ENCODE results near the gene KRTAP2-2.

The KRTAP2-2 gene

GRCh38 chr17:41020336-41020735 is 34.7 kb downstream of the KRTAP2-2 start:
- no peak for DNase-seq

- no peak for DNase-seq
Measured at GRCh38 chr17:41019415-41019814, 35.6 kb downstream of the KRTAP2-2 start.

GRCh38 chr17:41018541-41018940 is 36.5 kb downstream of the KRTAP2-2 start:
- no peak for DNase-seq

- DNase-seq: no peak
Measured at GRCh38 chr17:41016578-41017215, 38.3 kb downstream of the KRTAP2-2 start.

- DNase-seq: no peak
Measured at GRCh38 chr17:41015454-41015853, 39.6 kb downstream of the KRTAP2-2 start.

- DNase-seq: no peak
Measured at GRCh38 chr17:41013606-41014005, 41.4 kb downstream of the KRTAP2-2 start.

GRCh38 chr17:41013181-41013580 is 41.8 kb downstream of the KRTAP2-2 start:
- DNase-seq: no peak

GRCh38 chr17:41012326-41013120 is 42.5 kb downstream of the KRTAP2-2 start:
- DNase-seq: no peak

- DNase-seq: no peak
Measured at GRCh38 chr17:41010441-41010840, 44.6 kb downstream of the KRTAP2-2 start.

- no peak for DNase-seq
Measured at GRCh38 chr17:41009936-41010335, 45.1 kb downstream of the KRTAP2-2 start.

GRCh38 chr17:41009301-41009760 is 45.7 kb downstream of the KRTAP2-2 start:
- no peak for DNase-seq

- no peak for DNase-seq
Measured at GRCh38 chr17:41008811-41009210, 46.2 kb downstream of the KRTAP2-2 start, which contains the start of gene KRTAP3-1. Gene KRTAP3-1 (minus strand): TSS chr17:41009128. CDS start chr17:41009074, 54 bp downstream.
